ENCODE results near the gene DYRK1A.

The DYRK1A gene

DNA sequence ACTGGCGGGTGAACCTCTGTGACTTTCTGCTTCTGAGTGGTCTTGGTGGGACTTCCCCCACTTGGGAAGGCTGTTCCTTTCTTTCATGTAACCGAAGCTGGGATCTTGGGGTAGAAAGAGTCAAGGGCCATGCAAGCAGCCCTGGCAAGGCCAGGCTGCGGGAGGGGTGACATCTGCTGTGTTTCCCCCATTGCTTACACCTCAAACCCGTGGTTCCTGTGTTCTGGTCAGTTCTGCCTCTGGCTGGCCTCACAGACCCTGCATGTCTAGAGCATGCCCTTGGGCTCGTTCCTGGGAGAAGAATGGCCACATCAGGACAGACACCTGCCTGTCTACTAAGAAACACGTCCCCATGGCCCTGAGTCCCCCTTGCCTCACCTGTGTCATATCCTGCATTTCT lies 207.7 kb downstream of the DYRK1A start:
- no peak for DNase-seq

DNA sequence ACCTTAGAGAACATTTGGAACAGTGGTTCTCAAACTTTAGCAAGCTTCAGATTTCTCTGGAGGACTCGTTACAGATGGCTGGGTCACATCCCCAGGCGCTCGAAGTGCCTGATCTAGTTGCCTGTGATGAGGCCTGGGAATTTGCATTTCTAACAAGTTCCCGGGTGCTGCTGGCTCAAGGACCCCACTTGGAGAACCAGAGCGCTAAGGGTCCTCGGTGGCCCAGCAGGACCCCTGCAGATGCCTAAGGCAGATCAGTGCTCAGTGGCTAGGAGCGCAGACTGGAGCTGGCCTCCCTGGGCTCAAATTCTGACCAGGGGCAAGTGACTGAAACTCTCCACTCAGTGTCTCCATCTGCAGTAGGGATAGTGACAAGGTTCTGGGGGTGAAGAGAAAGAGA lies 208.2 kb downstream of the DYRK1A start:
- no peak for DNase-seq

DNA sequence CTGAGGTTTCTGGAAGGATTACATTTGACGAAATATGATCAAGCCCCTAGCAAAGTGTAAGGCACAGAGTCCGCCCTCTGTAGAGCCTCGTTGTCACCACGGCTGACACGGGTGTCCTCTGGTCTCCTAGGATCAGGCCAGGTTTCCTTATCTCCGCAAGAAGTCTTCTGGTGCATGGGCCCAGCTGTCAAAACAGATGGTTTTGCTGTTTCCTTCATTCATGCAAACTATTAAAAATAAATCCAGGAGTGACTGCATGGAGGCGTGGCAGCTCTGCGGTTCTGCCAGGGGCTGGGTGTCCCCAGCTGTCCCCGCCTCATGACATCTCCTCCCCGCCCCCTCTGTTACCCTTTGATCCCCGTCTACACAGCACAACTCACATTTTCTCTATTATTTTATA lies 209.0 kb downstream of the DYRK1A start:
- no peak for DNase-seq
